ENCODE data around the gene SLC13A1.

Gene SLC13A1

GRCh38 chr7:123216825-123217224 is 17.1 kb upstream of the SLC13A1 start:
- FAIRE-seq = no peak
- no peak for TF ChIP-seq TAF1 (IDR thresholded peaks at IDR 0.05; ENCODE audit: borderline replicate concordance, low read depth, low read length)
- TF ChIP-seq POLR2AphosphoS5 (IDR thresholded peaks at IDR 0.05; ENCODE audit: low read depth, low read length) = no peak
- no peak for TF ChIP-seq POLR2A (IDR thresholded peaks at IDR 0.05; ENCODE audit: low read depth, low read length)
- DNase-seq (ENCODE audit: insufficient read length) = no peak

DNA sequence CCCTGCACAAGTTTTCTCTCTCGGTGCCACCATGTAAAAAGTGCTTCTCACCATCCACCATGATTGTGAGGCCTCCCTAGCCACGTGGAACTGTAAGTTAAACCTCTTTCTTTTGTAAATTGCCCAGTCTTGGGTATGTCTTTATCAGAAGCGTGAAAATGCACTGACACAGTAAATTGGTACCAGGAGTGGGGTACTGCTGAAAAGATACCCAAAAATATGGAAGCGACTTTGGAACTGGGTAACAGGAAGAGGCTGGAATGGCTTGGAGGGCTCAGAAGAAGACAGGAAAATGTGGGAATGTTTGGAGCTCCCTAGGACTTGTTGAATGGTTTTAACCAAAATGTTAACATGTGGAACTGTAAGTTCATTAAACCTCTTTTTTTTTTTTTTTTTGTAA is 15.6 kb upstream of the SLC13A1 start:
- no peak for FAIRE-seq
- TF ChIP-seq POLR2A (IDR thresholded peaks at IDR 0.05; ENCODE audit: low read depth, low read length) (no peak), POLR2AphosphoS5 (IDR thresholded peaks at IDR 0.05; ENCODE audit: low read depth, low read length) (no peak), TAF1 (IDR thresholded peaks at IDR 0.05; ENCODE audit: borderline replicate concordance, low read depth, low read length) (no peak)
- DNase-seq (ENCODE audit: insufficient read length) = no peak

- FAIRE-seq (no peak), DNase-seq (ENCODE audit: insufficient read length) (no peak)
Observed at GRCh38 chr7:123211545-123211944, 11.8 kb upstream of the SLC13A1 start.

GRCh38 chr7:123210986-123211385 is 11.2 kb upstream of the SLC13A1 start:
- TF ChIP-seq POLR2AphosphoS5 (IDR thresholded peaks at IDR 0.05; ENCODE audit: low read depth, low read length) (no peak), POLR2A (IDR thresholded peaks at IDR 0.05; ENCODE audit: low read depth, low read length) (no peak), TAF1 (IDR thresholded peaks at IDR 0.05; ENCODE audit: borderline replicate concordance, low read depth, low read length) (no peak)
- no peak for DNase-seq (ENCODE audit: insufficient read length)
- FAIRE-seq = no peak

More at GRCh38 chr7:123211545-123211944, 11.8 kb upstream of the SLC13A1 start:
- no peak for TF ChIP-seq TAF1 (IDR thresholded peaks at IDR 0.05; ENCODE audit: borderline replicate concordance, low read depth, low read length)
- no peak for TF ChIP-seq POLR2A (IDR thresholded peaks at IDR 0.05; ENCODE audit: low read depth, low read length)
- no peak for TF ChIP-seq POLR2AphosphoS5 (IDR thresholded peaks at IDR 0.05; ENCODE audit: low read depth, low read length)

DNA sequence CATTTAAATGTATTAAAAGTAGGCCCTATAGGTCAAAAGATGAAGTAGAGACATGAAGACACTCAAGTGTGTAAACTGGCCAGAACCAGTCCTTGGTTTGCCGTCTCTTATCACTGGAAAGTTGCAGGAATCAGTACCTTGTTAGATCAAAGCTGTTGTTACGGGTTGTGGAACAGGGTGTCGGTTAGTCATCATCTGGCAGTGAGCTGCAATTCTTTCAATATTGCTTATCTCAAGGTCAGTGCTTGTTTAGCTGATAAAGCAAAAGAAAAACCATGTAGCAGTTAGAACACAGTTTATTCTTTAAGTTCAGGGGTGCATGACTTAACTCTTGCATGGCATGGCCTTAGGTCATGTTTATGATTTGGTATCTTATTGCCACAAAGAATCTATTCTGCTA is 10.0 kb upstream of the SLC13A1 start:
- no peak for TF ChIP-seq POLR2A (IDR thresholded peaks at IDR 0.05; ENCODE audit: low read depth, low read length)
- TF ChIP-seq TAF1 (IDR thresholded peaks at IDR 0.05; ENCODE audit: borderline replicate concordance, low read depth, low read length) = no peak
- TF ChIP-seq POLR2AphosphoS5 (IDR thresholded peaks at IDR 0.05; ENCODE audit: low read depth, low read length) = no peak
- no peak for FAIRE-seq
- no peak for DNase-seq (ENCODE audit: insufficient read length)

DNA sequence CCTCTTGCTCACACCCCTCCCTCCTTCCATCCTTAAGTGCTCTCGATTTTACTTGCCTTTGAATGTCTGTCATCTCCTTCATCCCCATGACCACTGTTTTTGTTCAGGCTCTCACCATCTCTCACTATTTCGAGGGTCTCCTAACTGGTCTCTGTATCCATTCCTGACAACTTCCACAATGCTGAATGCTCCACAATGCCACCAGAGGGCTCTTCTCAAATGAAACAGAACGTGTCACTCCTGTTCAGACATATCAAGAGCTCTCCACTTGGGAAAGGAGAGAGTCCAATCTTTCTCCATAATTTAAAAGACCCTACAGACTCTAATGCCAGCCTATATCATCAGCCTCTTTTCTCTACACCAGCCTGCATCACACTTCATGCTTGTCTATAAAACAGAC is 9.0 kb upstream of the SLC13A1 start:
- DNase-seq (ENCODE audit: insufficient read length) = no peak
- FAIRE-seq = no peak
- TF ChIP-seq POLR2A (IDR thresholded peaks at IDR 0.05; ENCODE audit: low read depth, low read length) (no peak), POLR2AphosphoS5 (IDR thresholded peaks at IDR 0.05; ENCODE audit: low read depth, low read length) (no peak), TAF1 (IDR thresholded peaks at IDR 0.05; ENCODE audit: borderline replicate concordance, low read depth, low read length) (no peak)

DNA sequence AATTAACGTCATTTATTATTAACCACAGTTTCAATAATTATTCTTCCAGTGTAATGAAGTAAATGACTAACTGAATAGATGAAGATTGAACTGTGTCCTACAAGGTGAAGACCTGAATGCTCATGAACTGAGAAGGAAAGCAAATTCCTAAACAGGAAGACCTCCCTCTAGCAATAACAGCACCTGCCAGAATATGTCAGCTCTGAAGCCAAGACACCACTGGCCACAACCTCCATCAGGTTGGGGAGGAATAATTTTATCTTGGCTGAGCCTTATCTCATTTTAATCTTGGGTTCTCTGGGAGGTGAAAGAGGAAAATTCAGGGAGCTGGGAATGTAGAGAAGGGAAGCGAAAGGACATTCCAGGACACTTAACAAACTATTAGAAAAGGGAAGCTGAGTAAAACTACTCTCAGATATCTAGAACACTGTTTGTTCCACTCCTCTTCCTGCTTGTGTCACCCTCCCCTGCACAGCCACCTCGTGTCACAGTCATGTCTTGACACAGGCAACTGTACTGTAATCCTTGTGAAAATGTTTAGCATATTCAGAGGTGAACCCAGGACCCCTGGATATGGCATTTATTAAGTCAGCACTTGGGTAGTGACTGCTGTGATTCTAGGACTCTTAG is 4.6 kb upstream of the SLC13A1 start:
- no peak for DNase-seq (ENCODE audit: insufficient read length)
- TF ChIP-seq POLR2AphosphoS5 (IDR thresholded peaks at IDR 0.05; ENCODE audit: low read depth, low read length) (no peak), POLR2A (IDR thresholded peaks at IDR 0.05; ENCODE audit: low read depth, low read length) (no peak), TAF1 (IDR thresholded peaks at IDR 0.05; ENCODE audit: borderline replicate concordance, low read depth, low read length) (no peak)
- FAIRE-seq = no peak

- no peak for FAIRE-seq
- no peak for DNase-seq (ENCODE audit: insufficient read length)
- TF ChIP-seq POLR2A (IDR thresholded peaks at IDR 0.05; ENCODE audit: low read depth, low read length) (no peak), POLR2AphosphoS5 (IDR thresholded peaks at IDR 0.05; ENCODE audit: low read depth, low read length) (no peak), TAF1 (IDR thresholded peaks at IDR 0.05; ENCODE audit: borderline replicate concordance, low read depth, low read length) (no peak)
Observed at GRCh38 chr7:123201901-123202300, 2.1 kb upstream of the SLC13A1 start.

DNA sequence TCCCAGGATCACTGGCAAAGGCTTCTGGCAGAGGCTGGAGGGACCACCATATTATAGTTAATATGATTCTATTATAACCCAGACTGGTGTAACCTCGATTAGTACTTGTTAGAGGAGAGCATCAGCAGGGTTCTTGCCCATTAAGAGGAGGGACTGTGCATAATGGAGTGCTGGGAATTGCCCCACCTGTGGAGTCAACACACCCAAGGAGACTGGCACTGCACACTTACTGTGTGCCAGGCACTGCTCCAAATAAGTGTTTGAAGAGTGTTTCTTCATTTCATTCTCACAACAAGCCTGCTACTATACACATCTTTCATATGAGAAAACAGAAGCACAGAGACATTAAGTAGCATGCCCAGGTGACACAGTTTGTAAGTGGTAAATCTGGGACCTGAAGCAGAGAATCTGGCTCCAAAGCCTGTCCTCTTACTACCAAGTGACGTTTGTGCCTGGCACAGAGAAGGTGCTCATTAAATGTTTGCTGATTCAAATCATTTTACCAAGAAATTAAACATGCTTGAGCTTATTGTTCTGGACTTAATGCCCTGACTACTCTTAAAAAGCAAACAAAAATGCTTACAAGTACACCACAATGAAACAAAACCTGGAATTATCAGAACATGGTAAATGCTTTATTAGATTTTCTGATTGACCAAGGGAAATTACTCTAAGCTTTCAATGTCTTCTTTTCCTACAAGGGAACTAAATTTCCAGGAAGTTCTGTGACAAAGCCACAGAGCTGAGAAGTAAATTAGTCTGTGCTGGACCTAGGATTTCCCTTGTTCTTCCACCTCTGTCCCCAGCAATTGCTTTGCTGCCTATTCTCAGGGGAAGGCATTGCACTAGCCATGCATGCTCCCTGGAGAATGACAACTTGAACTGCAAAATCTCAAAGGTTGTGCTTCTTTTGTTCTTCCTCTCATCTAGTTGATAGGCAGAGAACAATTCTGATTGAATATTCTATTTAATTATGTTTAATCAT is 809 bp downstream of the SLC13A1 start:
- DNase-seq (ENCODE audit: insufficient read length) (no peak), FAIRE-seq (no peak)
- TF ChIP-seq POLR2A (IDR thresholded peaks at IDR 0.05; ENCODE audit: low read depth, low read length) = no peak
- TF ChIP-seq POLR2AphosphoS5 (IDR thresholded peaks at IDR 0.05; ENCODE audit: low read depth, low read length) = no peak
- TF ChIP-seq TAF1 (IDR thresholded peaks at IDR 0.05; ENCODE audit: borderline replicate concordance, low read depth, low read length) = no peak

DNA sequence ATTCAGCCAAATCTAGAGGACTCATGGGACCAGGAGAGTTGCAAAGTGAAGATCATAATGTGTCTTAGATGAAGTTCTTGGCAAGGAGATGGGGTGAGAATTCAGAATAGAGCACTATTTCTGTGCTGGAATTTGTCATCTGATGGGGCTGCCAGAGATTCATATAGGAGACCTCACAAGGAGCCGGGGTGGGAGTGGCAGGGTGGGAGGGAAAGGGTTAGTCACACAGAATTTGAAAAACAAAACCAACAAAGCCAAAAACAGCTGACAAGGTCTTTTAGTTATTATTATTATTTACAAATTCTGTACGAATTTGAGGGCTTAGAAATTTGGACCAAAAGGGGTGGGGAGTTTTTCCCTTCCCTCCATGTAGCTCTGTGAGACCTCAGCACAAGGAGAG is 1.7 kb downstream of the SLC13A1 start:
- FAIRE-seq = no peak
- no peak for TF ChIP-seq TAF1 (IDR thresholded peaks at IDR 0.05; ENCODE audit: borderline replicate concordance, low read depth, low read length)
- TF ChIP-seq POLR2AphosphoS5 (IDR thresholded peaks at IDR 0.05; ENCODE audit: low read depth, low read length) = no peak
- TF ChIP-seq POLR2A (IDR thresholded peaks at IDR 0.05; ENCODE audit: low read depth, low read length) = no peak
- no peak for DNase-seq (ENCODE audit: insufficient read length)

GRCh38 chr7:123193235-123193634 is 6.5 kb downstream of the SLC13A1 start:
- FAIRE-seq (peak; percentile 53), DNase-seq (ENCODE audit: insufficient read length) (no peak)
- TF ChIP-seq TAF1 (IDR thresholded peaks at IDR 0.05; ENCODE audit: borderline replicate concordance, low read depth, low read length) = no peak
- no peak for TF ChIP-seq POLR2AphosphoS5 (IDR thresholded peaks at IDR 0.05; ENCODE audit: low read depth, low read length)
- no peak for TF ChIP-seq POLR2A (IDR thresholded peaks at IDR 0.05; ENCODE audit: low read depth, low read length)
